Measurements from ENCODE around the gene PPARG. TPM values are rescaled to one million over a fixed set of nuclear protein-coding genes. Genes with fewer than 3 reads are reported as not detected.
"Not testable (repeated sequence)": the region's sequence is repeated elsewhere in the genome, so short reads cannot be mapped to it uniquely, and the experiment has no call there.

The PPARG gene
- total RNA-seq, 2 donors from 2014 or later = 5.6 TPM; not detected in 1

DNA sequence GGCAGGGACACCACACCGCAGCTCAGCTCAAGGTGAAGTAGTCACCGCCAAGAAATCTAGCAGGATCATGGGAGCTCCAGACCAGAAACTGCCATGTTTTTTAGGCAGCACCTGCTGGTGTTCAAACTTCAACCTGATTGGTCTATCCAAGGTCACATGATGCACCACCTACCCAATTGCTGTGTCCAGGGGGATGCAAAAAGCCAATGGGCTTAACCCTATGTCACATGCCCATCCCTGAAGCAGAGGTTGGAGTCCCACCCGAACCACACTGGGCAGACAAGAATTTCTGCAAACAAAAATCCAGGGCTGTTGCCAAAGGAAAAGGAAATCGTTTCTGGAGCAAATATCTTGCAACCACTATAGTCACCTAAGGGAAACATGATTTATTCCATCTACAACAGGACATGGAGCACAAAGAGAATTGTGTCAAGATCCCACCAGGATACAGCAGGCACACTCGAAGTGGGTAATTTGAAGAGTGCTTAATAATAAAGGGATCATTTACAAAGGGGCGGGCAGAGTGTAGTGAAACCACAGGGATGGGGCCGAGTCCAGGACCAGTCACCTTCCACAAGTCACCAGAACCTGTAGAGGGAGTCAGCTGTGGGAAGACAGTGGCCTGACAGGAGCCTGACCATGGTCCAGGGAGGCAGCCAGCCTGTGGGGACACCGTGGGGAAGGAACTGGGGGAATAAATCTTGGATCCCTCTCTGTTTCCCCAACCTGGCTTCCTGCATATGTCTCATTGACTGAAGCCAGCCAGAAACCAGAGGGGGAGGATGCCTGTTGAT is 161.2 kb downstream of the PPARG start:
- H3K36me3 Mint-ChIP-seq = no peaks in the 10 kb centered on the region
- H3K4me3 Mint-ChIP-seq = no peak overlapping the region
- peaks cover 3 to 14% of the 10 kb centered on the region in 2 donors for H3K27me3 Mint-ChIP-seq
- DNase-seq (ENCODE audit: low spot score) (no peak), ATAC-seq (no peak)
- no peaks in the 10 kb centered on the region for H3K9me3 Mint-ChIP-seq
- peaks cover 0 to 6% of the 10 kb centered on the region in 2 donors for H3K4me1 Mint-ChIP-seq (ENCODE audit: low read depth in 2 of 2)
- H3K27ac Mint-ChIP-seq = no peak overlapping the region

DNA sequence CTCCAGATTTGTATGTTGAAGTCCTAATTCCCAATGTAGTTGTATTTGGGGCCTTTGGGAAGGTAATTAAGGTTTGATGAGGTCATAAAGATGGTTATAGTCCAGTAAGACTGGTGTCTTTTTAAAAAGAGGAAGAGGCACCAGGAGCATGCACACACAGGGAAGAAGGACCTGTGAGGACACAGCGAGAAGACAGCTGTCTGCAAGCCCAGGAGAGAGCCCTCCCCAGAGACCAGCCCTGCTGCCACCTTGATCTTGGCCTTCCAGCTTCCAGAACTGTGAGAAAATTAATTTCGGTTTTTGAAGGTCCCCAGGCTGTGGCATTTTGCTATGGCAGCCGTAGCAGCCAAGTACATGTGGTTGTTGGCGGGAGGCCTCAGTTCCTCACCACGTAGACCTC is 162.6 kb downstream of the PPARG start:
- no peak for DNase-seq (ENCODE audit: low spot score)
- ATAC-seq = no peak
- Mint-ChIP-seq H3K27ac (no peak overlapping the region), H3K4me3 (no peak overlapping the region), H3K36me3 (no peaks in the 10 kb centered on the region), H3K9me3 (no peaks in the 10 kb centered on the region), H3K27me3 (peaks cover 0 to 8% of the 10 kb centered on the region in 2 donors), H3K4me1 (ENCODE audit: low read depth in 2 of 2) (peaks cover 0 to 6% of the 10 kb centered on the region in 2 donors)

- DNase-seq (ENCODE audit: low spot score) (no peak), ATAC-seq (no peak)
- Mint-ChIP-seq H3K27ac (no peak overlapping the region), H3K4me3 (no peak overlapping the region), H3K4me1 (ENCODE audit: low read depth in 2 of 2) (peaks cover 0 to 6% of the 10 kb centered on the region in 2 donors), H3K36me3 (no peaks in the 10 kb centered on the region), H3K27me3 (peaks cover 0 to 7% of the 10 kb centered on the region in 2 donors), H3K9me3 (no peaks in the 10 kb centered on the region)
Measured at GRCh38 chr3:12451960-12452359, 163.1 kb downstream of the PPARG start.

DNA sequence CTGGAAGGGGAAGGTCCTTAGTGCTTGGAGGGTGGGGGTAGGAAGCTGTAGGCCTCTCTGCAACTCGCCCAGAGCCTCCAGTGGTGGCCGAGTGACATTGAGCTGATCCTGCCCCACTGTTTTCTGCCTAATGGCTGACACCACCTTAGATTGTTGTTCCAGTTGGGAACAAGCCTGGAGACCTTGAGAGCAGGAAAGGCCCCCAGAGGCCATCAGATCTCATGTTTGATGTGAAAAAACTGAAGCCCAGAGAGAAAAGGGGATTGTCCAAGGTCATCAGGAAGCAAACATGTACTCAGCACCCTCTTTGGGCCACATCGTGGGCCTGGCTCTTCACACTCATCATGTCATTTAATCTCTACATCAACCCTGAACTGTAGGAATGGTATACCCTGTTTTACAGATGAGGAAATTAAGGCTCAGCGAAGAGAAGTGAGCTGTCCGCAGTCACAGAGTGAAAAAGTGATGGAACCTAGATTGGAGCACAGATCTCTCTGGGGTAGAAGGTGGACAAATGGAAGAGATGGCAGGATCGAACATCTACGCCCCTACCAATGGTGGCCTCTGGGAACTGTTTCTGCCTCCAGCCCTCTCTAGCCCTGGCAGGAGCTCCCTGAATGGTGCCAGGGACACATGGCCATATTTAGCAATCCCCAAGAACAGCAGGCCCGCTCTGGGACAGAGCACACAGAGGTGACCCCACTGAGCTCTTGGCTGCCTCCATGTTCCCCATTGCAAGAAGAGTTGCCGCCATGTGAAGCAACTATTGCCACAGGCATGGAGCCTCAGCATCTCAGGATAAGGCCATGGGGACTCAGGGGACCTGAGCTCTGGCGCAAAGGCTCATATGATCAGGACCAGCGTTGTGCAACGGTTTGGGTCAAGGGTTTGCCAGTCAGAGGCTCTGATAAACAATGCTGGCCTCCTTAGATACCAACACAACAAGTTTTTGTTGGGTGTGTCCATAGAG is 163.8 kb downstream of the PPARG start:
- DNase-seq (ENCODE audit: low spot score) (no peak), ATAC-seq (no peak)
- Mint-ChIP-seq H3K36me3 (no peaks in the 10 kb centered on the region), H3K9me3 (no peaks in the 10 kb centered on the region), H3K4me1 (ENCODE audit: low read depth in 2 of 2) (peaks cover 0 to 6% of the 10 kb centered on the region in 2 donors), H3K4me3 (no peak overlapping the region), H3K27ac (no peak overlapping the region), H3K27me3 (peaks cover 0 to 6% of the 10 kb centered on the region in 2 donors)

GRCh38 chr3:12454076-12454815 is 165.4 kb downstream of the PPARG start:
- Mint-ChIP-seq H3K27ac (no peak overlapping the region), H3K4me1 (ENCODE audit: low read depth in 2 of 2) (peaks cover 0 to 6% of the 10 kb centered on the region in 2 donors), H3K27me3 (peaks cover 0 to 4% of the 10 kb centered on the region in 2 donors), H3K4me3 (no peak overlapping the region), H3K9me3 (no peaks in the 10 kb centered on the region), H3K36me3 (no peaks in the 10 kb centered on the region)
- DNase-seq (ENCODE audit: low spot score) = no peak
- ATAC-seq = peak in 1 of 2 donors; percentile 19

DNA sequence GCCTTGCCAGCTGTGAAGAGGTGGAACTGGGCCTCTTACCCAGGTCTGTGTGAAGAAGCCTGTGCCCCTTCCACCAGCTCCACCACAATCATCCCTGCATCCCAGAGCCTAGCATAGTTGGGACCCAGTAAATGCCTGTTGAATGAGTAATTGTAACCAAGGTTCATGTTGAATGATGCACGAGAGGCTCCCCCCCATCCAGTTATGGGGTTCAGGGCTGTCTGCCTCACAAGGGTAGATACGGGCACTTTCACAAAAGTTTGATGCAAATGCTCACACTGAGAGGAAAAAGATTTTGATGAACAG is 165.9 kb downstream of the PPARG start:
- H3K27ac Mint-ChIP-seq = no peak overlapping the region
- peaks cover 0 to 4% of the 10 kb centered on the region in 2 donors for H3K27me3 Mint-ChIP-seq
- ATAC-seq = peak in 1 of 2 donors; percentile 35
- peaks cover 0 to 6% of the 10 kb centered on the region in 2 donors for H3K4me1 Mint-ChIP-seq (ENCODE audit: low read depth in 2 of 2)
- H3K4me3 Mint-ChIP-seq = no peak overlapping the region
- no peaks in the 10 kb centered on the region for H3K36me3 Mint-ChIP-seq
- DNase-seq (ENCODE audit: low spot score) = no peak
- no peaks in the 10 kb centered on the region for H3K9me3 Mint-ChIP-seq

GRCh38 chr3:12455740-12456139 is 166.9 kb downstream of the PPARG start:
- Mint-ChIP-seq H3K36me3 (no peaks in the 10 kb centered on the region), H3K4me1 (ENCODE audit: low read depth in 2 of 2) (peaks cover 0 to 6% of the 10 kb centered on the region in 2 donors), H3K27me3 (peaks cover 0 to 4% of the 10 kb centered on the region in 2 donors), H3K9me3 (no peaks in the 10 kb centered on the region), H3K27ac (no peak overlapping the region), H3K4me3 (no peak overlapping the region)
- ATAC-seq (no peak), DNase-seq (ENCODE audit: low spot score) (no peak)

DNA sequence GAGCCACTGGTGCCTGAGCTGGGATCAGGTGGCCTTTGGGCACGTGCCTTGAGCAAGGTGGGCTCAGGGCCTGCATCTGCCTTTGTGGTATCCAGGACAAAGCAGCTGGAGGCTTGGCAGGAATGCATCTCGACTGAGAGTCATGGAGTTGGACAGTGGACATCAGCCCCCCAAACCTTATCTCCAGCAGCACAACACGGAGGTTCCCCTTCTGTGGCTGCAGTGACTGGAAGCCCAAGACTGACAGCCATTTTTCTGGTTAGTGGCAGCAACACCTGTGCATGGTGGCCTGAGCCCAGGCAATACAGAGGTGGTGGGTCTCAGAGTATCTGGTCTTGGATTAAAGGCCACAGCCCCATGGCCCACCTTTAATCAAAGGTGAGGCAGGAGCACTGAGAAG is 167.6 kb downstream of the PPARG start:
- Mint-ChIP-seq H3K36me3 (no peaks in the 10 kb centered on the region), H3K27me3 (peaks cover 0 to 7% of the 10 kb centered on the region in 2 donors), H3K4me3 (no peak overlapping the region), H3K4me1 (ENCODE audit: low read depth in 2 of 2) (peaks cover 0 to 6% of the 10 kb centered on the region in 2 donors), H3K27ac (no peak overlapping the region), H3K9me3 (no peaks in the 10 kb centered on the region)
- ATAC-seq (peak in 1 of 2 donors; percentile 37), DNase-seq (ENCODE audit: low spot score) (no peak)

DNA sequence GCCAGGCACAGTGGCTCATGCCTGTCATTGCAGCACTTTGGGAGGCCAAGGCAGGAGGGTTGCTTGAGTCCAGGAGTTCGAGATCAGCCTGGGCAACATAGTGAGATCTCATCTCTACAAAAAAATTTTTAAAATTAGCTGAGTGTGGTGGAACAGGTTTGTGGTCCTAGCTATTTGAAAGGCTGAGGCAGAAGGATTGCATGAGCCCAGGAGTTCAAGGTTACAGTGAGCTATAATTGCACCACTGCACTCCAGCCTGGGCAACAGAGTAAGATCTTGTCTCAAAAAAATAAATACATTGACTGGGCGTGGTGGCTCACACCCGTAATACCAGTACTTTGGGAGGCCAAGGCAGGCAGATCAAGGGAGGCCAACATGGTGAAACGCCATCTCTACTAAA is 168.5 kb downstream of the PPARG start:
- H3K27me3 Mint-ChIP-seq; ATAC-seq; H3K9me3 Mint-ChIP-seq; H3K4me3 Mint-ChIP-seq; H3K27ac Mint-ChIP-seq; H3K36me3 Mint-ChIP-seq; DNase-seq (ENCODE audit: low spot score); H3K4me1 Mint-ChIP-seq (ENCODE audit: low read depth in 2 of 2): not testable (repeated sequence)

- H3K36me3 Mint-ChIP-seq = no peaks in the 10 kb centered on the region
- ATAC-seq = peak in 1 of 2 donors; percentile 17
Measured at GRCh38 chr3:12458901-12459300, 170.0 kb downstream of the PPARG start.

DNA sequence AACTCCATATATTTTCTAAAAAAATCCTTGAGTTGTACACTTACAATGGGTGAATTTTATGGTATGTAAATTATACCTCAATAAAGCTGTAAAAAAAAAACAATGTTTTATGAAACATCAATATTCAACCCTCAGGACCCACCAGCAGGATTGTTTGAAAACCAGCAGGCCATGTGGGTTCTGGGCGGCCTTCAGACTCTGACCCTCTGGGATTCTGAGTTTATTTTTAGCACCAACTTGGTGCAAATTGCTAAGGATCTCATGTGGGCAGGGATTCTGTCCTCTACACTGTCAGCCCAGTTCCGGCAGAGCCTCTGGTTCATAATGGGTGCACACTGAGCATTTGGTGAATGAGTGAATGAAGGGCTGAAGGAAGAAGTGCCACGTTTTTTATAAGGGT is 171.3 kb downstream of the PPARG start:
- Mint-ChIP-seq H3K9me3 (no peaks in the 10 kb centered on the region), H3K4me1 (ENCODE audit: low read depth in 2 of 2) (no peaks in the 10 kb centered on the region), H3K27me3 (peaks cover 0 to 7% of the 10 kb centered on the region in 2 donors), H3K36me3 (no peaks in the 10 kb centered on the region), H3K4me3 (no peak overlapping the region), H3K27ac (no peak overlapping the region)
- DNase-seq (ENCODE audit: low spot score) (no peak), ATAC-seq (no peak)

More at GRCh38 chr3:12458901-12459300, 170.0 kb downstream of the PPARG start:
- Mint-ChIP-seq H3K4me3 (no peak overlapping the region), H3K27ac (no peak overlapping the region), H3K27me3 (peaks cover 0 to 7% of the 10 kb centered on the region in 2 donors), H3K9me3 (no peaks in the 10 kb centered on the region), H3K4me1 (ENCODE audit: low read depth in 2 of 2) (peaks cover 0 to 6% of the 10 kb centered on the region in 2 donors)
- DNase-seq (ENCODE audit: low spot score) = no peak

GRCh38 chr3:12461097-12461649 is 172.3 kb downstream of the PPARG start:
- Mint-ChIP-seq H3K4me1 (ENCODE audit: low read depth in 2 of 2) (no peaks in the 10 kb centered on the region), H3K36me3 (no peaks in the 10 kb centered on the region), H3K27ac (no peak overlapping the region), H3K4me3 (no peak overlapping the region), H3K9me3 (no peaks in the 10 kb centered on the region), H3K27me3 (peaks cover 0 to 7% of the 10 kb centered on the region in 2 donors)
- ATAC-seq (no peak), DNase-seq (ENCODE audit: low spot score) (no peak)
